Prostate gland (tissue), 2 donors: ENCODE data around the gene CNTN4.

ENCODE experiments used
- CTCF ChIP-seq, 4 experiments: fragments of 200-600 bp in 2 of 4; fragments of 450-650 bp in 2 of 4; sonication (generic) in 2 of 4; IDR thresholded peaks; 1 replicate in 3 of 4; 2 replicates in 1 of 4; pipeline ENCODE4 v1.5.1; 2016 to 2019; ENCODE audit warnings: antibody characterized with exemption in 4 of 4, mild to moderate bottlenecking in 2 of 4, moderate library complexity in 2 of 4
- POLR2A ChIP-seq: fragments of 450-650 bp; IDR thresholded peaks from one replicate; pipeline ENCODE4 v1.6.1; 2016; ENCODE audit warnings: antibody characterized with exemption, mild to moderate bottlenecking
- POLR2AphosphoS5 ChIP-seq: sonication (generic); formaldehyde crosslinking; IDR thresholded peaks from one replicate; pipeline ENCODE4 v1.6.1; 2017; ENCODE audit warnings: antibody characterized with exemption

GRCh38 chr3:3020209-3020608 is 921.5 kb downstream of the CNTN4 start:
- TF ChIP-seq CTCF (IDR thresholded peaks at IDR 0.05) (no peak), POLR2A (no peak), POLR2AphosphoS5 (no peak)
